ENCODE measurements around the gene CH25H.

DNA sequence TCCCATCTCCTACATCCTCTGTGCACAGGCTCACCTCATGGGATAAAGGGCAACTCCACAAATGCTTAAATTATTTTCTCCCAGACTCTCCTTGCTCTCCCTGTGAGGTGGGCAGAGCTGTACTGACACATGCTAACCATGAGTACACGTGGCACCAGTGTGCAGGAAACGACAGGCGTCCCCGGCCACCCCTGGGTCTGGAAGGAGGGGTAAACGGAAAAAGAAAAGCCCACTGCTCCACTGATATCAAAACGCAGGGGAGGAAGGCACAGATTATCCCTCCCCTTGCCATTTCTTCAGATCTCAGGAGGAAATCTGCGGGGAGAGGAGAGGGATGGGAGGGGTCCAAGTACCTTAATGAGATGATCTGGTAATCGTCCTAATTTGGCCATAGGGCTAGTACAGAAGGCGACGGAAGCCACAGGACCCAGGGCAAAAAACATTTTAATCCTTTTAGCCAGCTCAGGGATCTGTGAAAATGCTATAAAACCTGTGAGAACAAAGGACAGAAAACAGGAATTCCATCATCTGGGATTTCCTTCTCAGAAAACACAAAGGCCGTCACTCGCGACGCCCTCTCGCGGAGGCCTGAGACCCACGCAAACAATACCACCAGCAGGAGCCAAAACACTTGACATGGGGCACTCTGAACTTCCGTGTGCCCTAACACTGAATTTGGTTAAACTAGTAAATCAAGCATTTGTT is 17.8 kb upstream of the CH25H start:
- TF ChIP-seq ARNT (IDR thresholded peaks at IDR 0.05) (no peak), SP1 (IDR thresholded peaks at IDR 0.05) (no peak), CTBP1 (IDR thresholded peaks at IDR 0.05; ENCODE audit: borderline replicate concordance) (no peak), FOXM1 (IDR thresholded peaks at IDR 0.05; ENCODE audit: borderline replicate concordance) (no peak)
